Measurements from ENCODE around the gene TRIM52.

TRIM52 gene

DNA sequence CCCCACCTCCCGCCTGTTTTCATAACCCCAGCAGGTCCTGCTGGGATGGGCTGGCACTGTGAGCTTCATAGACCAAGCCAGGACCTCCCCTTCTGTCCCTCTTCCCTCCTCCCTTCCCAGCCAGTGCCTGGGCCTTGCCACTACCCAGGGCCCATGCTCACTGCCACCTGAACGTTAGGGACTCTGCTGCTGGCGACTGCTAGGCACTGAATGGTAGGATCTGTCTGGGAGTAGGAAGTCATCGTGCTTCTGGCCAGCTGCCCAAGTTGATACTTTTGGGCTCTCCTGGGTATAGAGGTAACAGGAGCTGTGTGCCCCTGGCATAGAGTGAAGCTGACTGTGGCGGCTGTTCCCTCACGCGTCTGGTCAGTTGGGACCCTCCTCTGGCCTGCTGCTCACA, 29.5 kb downstream of the TRIM52 start:
- no peak overlapping the region for H3K4me3 ChIP-seq (ENCODE audit: low read depth in 1 of 2, low read length in 1 of 2)
- no peaks in the 10 kb centered on the region for H3K27me3 ChIP-seq
- TF ChIP-seq, protein P1, sequence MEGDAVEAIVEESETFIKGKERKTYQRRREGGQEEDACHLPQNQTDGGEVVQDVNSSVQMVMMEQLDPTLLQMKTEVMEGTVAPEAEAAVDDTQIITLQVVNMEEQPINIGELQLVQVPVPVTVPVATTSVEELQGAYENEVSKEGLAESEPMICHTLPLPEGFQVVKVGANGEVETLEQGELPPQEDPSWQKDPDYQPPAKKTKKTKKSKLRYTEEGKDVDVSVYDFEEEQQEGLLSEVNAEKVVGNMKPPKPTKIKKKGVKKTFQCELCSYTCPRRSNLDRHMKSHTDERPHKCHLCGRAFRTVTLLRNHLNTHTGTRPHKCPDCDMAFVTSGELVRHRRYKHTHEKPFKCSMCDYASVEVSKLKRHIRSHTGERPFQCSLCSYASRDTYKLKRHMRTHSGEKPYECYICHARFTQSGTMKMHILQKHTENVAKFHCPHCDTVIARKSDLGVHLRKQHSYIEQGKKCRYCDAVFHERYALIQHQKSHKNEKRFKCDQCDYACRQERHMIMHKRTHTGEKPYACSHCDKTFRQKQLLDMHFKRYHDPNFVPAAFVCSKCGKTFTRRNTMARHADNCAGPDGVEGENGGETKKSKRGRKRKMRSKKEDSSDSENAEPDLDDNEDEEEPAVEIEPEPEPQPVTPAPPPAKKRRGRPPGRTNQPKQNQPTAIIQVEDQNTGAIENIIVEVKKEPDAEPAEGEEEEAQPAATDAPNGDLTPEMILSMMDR (IDR thresholded peaks at IDR 0.05) = no peak
- H3K9me3 ChIP-seq = no peaks in the 10 kb centered on the region
- peaks cover 0 to under 1% of the 10 kb centered on the region in 2 experiments for H3K4me1 ChIP-seq (ENCODE audit: control insufficient read depth in 1 of 2, insufficient read depth in 1 of 2, low read depth in 1 of 2, low read length in 1 of 2)
- no peak overlapping the region for H3K27ac ChIP-seq
- peaks cover 70% of the 10 kb centered on the region for H3K36me3 ChIP-seq

DNA sequence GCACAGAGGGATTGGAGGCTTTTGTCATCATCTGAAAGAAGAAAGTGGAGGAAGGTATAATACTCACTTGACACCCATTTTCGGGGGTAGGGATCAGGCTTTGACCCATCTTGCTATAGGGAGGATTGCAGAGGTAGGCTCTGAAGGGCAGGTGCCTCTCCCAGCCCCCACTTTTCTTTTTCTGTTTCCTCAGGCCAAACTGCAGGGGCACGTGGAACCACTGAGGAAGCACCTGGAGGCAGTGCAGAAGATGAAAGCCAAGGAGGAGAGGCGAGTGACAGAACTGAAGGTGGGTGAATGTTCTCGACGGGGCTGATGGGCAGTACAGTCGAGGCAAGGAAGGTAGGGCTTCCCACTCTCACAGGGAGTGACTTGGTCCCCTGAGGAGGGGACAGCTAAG, 30.4 kb downstream of the TRIM52 start:
- TF ChIP-seq, protein P1 (IDR thresholded peaks at IDR 0.05) = no peak
- Histone ChIP-seq H3K27ac (no peak overlapping the region), H3K9me3 (no peaks in the 10 kb centered on the region), H3K4me1 (ENCODE audit: control insufficient read depth in 1 of 2, insufficient read depth in 1 of 2, low read depth in 1 of 2, low read length in 1 of 2) (peaks cover 3 to 6% of the 10 kb centered on the region in 2 experiments), H3K4me3 (ENCODE audit: low read depth in 1 of 2, low read length in 1 of 2) (no peak overlapping the region), H3K36me3 (peaks cover 61% of the 10 kb centered on the region), H3K27me3 (no peaks in the 10 kb centered on the region)

DNA sequence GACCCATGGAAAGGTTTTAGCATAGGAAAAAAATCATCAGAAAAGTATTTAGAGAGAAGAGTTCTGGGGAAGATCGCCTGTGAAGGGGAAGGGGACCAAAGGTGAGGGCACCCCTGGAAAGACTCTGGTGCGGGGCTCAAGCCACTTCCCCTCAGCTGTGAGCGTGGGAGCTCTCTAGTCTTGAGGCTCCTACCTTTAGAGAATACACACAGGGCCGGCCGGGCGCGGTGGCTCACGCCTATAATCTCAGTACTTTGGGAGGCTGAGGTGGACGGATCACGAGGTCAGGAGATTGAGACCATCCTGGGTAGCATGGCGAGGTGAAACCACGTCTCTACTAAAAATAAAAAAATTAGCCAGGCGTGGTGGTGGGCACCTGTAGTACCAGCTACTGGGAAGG, 30.9 kb downstream of the TRIM52 start:
- Histone ChIP-seq H3K4me1 (ENCODE audit: control insufficient read depth in 1 of 2, insufficient read depth in 1 of 2, low read depth in 1 of 2, low read length in 1 of 2) (peaks cover 8 to 12% of the 10 kb centered on the region in 2 experiments), H3K36me3 (peaks cover 56% of the 10 kb centered on the region), H3K27me3 (no peaks in the 10 kb centered on the region), H3K4me3 (ENCODE audit: low read depth in 1 of 2, low read length in 1 of 2) (no peak overlapping the region), H3K27ac (no peak overlapping the region), H3K9me3 (no peaks in the 10 kb centered on the region)
- TF ChIP-seq, protein P1 (IDR thresholded peaks at IDR 0.05) = no peak

DNA sequence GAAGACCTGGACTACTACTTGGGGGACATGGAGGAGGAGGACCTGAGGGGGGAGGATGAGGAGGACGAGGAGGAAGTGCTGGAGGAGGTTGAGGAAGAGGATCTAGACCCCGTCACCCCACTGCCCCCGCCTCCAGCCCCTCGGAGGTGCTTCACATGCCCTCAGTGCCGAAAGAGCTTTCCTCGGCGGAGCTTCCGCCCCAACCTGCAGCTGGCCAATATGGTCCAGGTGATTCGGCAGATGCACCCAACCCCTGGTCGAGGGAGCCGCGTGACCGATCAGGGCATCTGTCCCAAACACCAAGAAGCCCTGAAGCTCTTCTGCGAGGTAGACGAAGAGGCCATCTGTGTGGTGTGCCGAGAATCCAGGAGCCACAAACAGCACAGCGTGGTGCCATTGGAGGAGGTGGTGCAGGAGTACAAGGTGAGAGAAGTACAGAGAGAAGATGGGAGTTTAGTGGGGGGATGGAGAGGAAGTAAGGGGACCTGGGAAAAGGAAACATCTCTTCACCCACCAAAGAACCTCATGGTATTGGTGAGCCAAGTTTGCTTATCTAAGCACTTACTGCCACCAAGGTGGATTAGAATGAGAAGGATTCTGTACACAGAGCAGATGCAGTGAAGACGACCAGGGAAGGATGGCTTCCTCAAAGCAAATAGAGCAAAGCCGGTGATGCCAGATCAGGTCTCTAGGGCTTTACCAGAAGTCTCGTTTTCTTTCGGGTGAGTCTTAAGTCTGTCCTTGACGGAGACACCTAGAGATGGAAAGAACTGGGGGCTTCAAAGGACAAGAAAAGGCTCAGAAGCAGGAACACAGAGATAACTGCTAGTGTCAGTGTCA, 36.3 kb downstream of the TRIM52 start:
- H3K36me3 ChIP-seq = peaks cover 7% of the 10 kb centered on the region
- H3K4me1 ChIP-seq (ENCODE audit: control insufficient read depth in 1 of 2, insufficient read depth in 1 of 2, low read depth in 1 of 2, low read length in 1 of 2) = peaks cover 37% of the 10 kb centered on the region in 2 experiments
- no peaks in the 10 kb centered on the region for H3K9me3 ChIP-seq
- H3K27ac ChIP-seq = peak overlapping the region; percentile 98
- TF ChIP-seq, protein P1 (IDR thresholded peaks at IDR 0.05) = no peak
- no peaks in the 10 kb centered on the region for H3K27me3 ChIP-seq
- peak overlapping the region; percentile 77 to 91 for H3K4me3 ChIP-seq (ENCODE audit: low read depth in 1 of 2, low read length in 1 of 2)

DNA sequence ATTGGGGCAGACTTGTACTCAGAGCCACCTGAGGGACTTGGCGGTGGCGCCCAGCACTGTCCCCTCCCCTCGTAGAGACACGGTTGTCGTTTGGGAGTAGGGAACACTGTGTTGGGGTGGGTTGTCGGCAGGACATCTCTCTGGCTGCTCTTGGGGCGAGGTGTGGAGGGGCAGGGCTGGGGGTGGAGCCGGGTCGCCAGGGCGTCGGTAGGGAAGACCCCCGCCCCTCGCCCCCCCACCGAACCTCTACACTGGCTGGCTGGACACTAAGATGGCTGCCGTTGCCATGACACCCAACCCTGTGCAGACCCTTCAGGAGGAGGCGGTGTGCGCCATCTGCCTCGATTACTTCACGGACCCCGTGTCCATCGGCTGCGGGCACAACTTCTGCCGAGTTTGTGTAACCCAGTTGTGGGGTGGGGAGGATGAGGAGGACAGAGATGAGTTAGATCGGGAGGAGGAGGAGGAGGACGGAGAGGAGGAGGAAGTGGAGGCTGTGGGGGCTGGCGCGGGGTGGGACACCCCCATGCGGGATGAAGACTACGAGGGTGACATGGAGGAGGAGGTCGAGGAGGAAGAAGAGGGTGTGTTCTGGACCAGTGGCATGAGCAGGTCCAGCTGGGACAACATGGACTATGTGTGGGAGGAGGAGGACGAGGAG, 37.1 kb downstream of the TRIM52 start:
- Histone ChIP-seq H3K4me1 (ENCODE audit: control insufficient read depth in 1 of 2, insufficient read depth in 1 of 2, low read depth in 1 of 2, low read length in 1 of 2) (peaks cover 37 to 40% of the 10 kb centered on the region in 2 experiments), H3K4me3 (ENCODE audit: low read depth in 1 of 2, low read length in 1 of 2) (peak overlapping the region; percentile 77 to 91)

More for the DNA sequence above, 37.1 kb downstream of the TRIM52 start:
- H3K27ac ChIP-seq = peak overlapping the region; percentile 98
- no peaks in the 10 kb centered on the region for H3K9me3 ChIP-seq
- peaks cover 3% of the 10 kb centered on the region for H3K27me3 ChIP-seq
- H3K36me3 ChIP-seq = no peaks in the 10 kb centered on the region
- TF ChIP-seq, protein P1 (IDR thresholded peaks at IDR 0.05) = no peak
